Measurements from ENCODE around the gene TEX29.

DNA sequence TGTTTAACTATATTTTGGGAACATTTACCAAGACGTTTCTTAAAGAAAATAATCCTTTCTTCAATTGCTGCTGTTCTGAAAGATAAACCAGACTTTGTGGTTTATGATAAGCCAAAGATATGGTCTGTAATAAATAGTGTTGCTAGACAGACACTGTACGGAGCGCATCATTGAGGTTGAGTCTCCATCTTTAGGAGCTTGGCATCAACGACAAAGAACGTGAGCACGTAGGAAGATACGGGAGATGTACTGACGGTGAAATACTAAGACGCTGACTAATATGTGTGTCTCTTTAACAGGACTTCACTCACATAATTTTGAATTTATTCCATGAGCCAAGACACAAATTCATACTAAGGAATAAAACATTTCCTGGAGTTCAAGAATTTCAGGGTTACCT, 16.2 kb downstream of the TEX29 start:
- no peak for TF ChIP-seq POLR2A (IDR thresholded peaks at IDR 0.05)
- TF ChIP-seq, protein P1, sequence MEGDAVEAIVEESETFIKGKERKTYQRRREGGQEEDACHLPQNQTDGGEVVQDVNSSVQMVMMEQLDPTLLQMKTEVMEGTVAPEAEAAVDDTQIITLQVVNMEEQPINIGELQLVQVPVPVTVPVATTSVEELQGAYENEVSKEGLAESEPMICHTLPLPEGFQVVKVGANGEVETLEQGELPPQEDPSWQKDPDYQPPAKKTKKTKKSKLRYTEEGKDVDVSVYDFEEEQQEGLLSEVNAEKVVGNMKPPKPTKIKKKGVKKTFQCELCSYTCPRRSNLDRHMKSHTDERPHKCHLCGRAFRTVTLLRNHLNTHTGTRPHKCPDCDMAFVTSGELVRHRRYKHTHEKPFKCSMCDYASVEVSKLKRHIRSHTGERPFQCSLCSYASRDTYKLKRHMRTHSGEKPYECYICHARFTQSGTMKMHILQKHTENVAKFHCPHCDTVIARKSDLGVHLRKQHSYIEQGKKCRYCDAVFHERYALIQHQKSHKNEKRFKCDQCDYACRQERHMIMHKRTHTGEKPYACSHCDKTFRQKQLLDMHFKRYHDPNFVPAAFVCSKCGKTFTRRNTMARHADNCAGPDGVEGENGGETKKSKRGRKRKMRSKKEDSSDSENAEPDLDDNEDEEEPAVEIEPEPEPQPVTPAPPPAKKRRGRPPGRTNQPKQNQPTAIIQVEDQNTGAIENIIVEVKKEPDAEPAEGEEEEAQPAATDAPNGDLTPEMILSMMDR (IDR thresholded peaks at IDR 0.05) = no peak
